SK-N-DZ (cell line): ENCODE results near the gene RAC3.

Source experiments
- DNase-seq: peaks from one replicate; pipeline ENCODE4 v3.0.0-alpha.2; 2015; ENCODE audit warnings: low spot score

Gene RAC3

DNA sequence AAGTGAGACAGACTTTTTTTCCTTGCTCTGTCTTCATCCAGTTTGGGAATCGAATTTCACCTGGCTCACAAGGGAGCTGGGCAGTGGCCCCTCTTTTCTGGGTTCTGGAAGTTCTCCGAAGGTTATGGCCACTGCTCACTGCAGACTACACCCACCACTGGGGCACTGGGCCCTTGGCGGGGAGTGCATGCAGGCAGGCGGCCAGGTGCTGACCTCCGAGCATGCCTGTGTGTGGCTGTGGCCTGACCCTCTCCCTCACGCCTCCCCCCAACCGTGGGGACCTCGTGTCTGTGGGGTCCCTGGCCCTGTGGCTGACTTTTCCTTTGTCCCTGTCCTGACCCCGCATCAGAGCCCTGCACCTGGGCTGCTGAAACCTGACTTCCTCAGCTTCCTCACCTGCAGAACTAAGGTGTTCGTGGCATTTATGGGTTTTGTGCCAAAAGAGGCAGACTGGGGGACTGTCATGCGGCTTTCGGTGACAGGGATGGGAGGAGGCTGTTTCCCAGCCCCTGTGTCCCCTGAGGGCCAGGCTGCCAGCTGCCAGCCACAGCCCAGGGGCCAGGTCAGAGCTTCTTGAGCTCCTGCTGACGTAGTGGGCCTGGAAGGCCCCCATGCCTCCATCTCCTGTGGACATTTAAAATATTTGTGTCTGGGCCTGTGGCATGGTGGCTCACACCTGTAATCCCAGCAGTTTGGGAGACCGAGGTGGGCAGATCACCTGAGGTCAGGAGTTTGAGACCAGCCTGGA lies 32.6 kb upstream of the RAC3 start:
- no peak for DNase-seq

- DNase-seq, result no peak
These were observed 31.9 kb upstream of the RAC3 start for GRCh38 chr17:81999587-81999975.

- DNase-seq, result no peak
These were observed 31.3 kb upstream of the RAC3 start for GRCh38 chr17:81999976-82000802.

- no peak for DNase-seq
These were observed 30.5 kb upstream of the RAC3 start for GRCh38 chr17:82000803-82001570.

DNA sequence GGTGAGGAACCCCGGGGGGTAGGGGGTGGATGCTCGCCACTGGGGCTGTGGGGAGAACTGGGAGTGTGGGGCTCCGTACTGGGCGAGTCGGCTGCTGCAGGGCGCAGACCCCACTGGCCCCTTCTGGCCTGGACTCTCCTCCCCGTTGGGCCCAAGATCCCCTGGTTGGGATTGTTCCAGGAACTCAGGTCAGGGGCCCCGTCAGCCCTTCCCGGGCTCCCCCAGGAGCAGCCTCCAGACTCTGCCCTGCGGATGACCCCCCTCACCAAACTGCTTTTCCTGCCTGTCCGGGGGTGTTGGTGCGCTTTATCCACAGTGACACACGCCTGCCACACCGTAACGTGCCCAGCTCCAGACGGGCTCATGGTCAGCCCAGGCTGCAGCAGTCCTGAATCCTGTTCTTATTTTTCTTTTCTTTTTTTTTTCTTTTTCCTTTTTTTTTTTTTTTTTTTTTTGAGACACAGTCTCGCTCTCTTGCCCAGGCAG lies 29.9 kb upstream of the RAC3 start:
- DNase-seq, result no peak

DNA sequence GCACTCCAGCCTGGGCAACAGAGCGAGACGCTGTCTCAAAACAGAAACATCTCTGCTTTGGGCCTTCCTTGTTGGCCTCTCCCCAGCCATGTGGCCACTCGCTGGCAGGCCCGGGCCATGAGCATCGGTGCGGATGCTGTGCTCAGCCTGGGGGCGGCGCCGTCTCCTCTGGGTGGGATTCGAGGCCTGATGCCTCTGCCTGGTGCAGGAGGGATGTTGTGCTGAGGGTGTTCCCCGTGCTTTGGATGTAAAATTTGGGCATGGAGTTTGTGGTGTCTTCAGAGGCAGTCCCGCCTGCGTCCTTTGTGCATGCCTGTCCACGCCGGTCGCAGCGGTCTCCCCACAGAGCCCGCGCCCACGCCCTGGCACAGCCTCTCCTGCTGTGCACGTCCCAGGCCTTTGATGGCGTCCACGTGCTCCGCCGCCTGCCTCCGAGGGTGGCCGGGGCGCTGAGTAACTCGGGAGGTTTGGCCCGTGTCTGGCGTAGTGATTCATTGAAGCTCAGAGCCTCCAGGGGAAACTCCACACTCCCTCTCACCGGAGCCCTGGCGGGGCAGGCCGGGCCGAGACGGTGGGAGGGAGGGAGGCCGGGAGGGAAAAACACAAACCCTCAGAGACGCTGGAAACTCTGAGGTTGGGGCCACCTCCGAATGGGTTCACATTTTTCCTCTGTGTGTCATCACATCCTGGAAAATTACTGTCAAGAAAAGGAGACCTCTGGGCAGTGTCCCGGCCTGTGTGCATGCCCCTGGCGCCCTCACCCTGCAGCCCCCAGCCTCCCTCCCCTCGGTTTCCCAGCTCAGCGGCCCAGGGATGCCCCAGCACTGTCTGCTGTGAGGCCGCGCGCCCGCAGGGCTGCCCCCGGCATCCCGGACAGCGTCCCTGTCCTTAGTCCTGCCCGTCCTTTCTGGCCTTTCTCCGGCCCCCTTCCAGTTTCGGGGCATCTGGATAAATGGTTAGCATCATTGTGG lies 27.8 kb upstream of the RAC3 start:
- no peak for DNase-seq

GRCh38 chr17:82004517-82005455 lies 26.7 kb upstream of the RAC3 start:
- no peak for DNase-seq

- DNase-seq, result no peak
These were observed 25.7 kb upstream of the RAC3 start for GRCh38 chr17:82005701-82006348.

GRCh38 chr17:82006468-82007227 lies 24.8 kb upstream of the RAC3 start:
- no peak for DNase-seq

DNA sequence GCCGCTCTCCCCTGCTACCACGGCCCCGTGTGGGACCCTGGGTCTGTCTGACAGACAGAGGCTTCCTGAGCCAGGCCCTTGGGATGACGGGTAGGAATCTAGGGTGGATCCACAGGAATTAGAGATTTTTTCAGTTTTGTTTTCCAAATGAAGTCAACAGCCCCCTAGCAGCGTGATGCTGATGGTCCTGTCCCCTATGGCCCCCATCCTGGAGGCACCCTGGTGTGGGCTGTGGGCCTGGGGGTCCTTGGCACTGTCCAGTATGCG lies 24.3 kb upstream of the RAC3 start:
- DNase-seq, result no peak

DNA sequence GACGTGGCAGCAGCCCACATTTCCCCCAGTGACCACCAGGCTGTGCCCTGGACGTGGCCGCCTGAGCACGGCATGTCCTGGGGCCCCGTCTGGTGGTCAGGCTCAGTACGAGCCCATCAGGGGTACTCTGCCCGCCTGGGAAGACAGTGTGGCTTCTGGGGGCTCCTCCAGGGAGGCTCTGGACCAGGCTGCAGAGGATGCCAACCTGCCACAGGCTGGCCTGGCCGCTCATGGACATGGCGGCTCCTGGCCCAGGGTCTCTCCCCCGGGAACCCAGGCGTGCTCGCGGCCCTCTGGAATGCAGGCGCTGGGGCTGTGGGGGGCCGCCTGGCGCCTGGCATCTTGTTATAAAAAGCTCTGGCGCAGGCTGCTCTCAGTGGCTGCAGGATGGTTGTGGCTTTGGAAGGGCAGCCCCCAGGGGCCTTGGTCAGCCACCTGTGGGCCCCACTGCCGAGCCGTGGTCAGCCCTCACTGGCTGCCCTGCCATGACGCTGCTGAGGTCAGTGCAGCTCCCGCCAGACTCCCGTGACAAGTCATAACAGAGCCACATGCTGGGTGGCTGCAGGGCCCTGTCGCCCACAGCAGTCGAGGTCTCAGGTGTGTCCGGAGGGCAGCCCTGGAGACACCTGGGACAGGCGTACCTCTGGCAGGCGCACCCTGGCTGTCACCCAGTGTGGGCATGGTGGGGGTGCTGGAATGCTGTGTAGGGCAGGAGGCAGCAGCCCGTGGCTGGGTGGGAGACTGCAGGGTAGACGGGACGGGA lies 23.8 kb upstream of the RAC3 start:
- no peak for DNase-seq

DNA sequence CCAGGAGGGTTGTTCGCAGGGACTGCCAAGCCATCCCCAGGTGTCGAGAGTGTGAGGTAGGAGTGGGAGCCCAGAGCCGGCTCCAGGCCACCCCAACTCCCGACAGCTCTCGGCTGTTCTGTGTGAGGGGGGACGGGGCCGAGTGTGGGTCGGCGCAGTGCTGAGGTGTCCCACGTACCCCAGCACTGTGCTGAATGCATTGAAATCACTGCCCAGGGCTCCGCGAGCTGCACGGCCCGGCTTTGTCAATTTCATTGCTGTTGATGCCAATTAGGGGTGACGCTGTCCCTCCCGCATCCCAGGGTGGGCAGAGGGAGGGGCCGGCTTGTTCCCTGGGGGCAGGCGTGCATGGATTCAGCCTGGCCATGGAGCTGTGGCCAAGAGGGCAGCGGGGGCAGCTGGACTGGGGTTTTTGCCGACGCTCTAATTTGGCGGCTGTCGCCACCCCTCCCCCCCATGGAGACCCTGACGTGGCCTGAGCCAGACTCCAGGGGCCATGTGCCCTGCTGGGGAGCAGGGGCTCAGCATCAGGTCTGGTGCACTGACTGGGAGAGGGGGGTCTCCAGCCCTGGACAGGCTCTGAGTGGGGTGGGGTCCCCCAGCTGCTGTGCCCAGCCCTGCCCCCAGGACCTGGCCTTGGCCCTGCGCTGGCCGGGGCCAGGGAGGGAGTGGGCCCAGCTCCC lies 23.1 kb upstream of the RAC3 start:
- DNase-seq, result no peak

GRCh38 chr17:82008941-82009405 lies 22.5 kb upstream of the RAC3 start:
- DNase-seq, result no peak

GRCh38 chr17:82009413-82009812 lies 22.1 kb upstream of the RAC3 start:
- no peak for DNase-seq

GRCh38 chr17:82010575-82011525 lies 20.6 kb upstream of the RAC3 start:
- DNase-seq, result no peak

- no peak for DNase-seq
These were observed 19.8 kb upstream of the RAC3 start for GRCh38 chr17:82011617-82012187.
